ENCODE results near the gene SEBOX.

SEBOX gene

GRCh38 chr17:28318759-28319597 lies 46.0 kb downstream of the SEBOX start, which contains the start of gene TMEM97:
TMEM97 (plus strand) TSS chr17:28319200; CDS start chr17:28319240, 40 bp downstream.
- DNase-seq (ENCODE audit: low spot score): peak; percentile 97

GRCh38 chr17:28317966-28318758 lies 46.8 kb downstream of the SEBOX start:
- DNase-seq (ENCODE audit: low spot score): no peak

GRCh38 chr17:28317099-28317965 lies 47.7 kb downstream of the SEBOX start:
- no peak for DNase-seq (ENCODE audit: low spot score)

- DNase-seq (ENCODE audit: low spot score): no peak
Observed at GRCh38 chr17:28315846-28316705, 48.9 kb downstream of the SEBOX start.

- DNase-seq (ENCODE audit: low spot score): no peak
Observed at GRCh38 chr17:28313841-28314240, 51.2 kb downstream of the SEBOX start.

All from AG08396 (cell line).